SHP77 (cell line): ENCODE results near the gene CTNNBL1.

Experiments used
- DNase-seq, 2 experiments: peaks; one replicate each; lab custom pipeline; 2025; lab: John Stamatoyannopoulos, UW

The CTNNBL1 gene

DNA sequence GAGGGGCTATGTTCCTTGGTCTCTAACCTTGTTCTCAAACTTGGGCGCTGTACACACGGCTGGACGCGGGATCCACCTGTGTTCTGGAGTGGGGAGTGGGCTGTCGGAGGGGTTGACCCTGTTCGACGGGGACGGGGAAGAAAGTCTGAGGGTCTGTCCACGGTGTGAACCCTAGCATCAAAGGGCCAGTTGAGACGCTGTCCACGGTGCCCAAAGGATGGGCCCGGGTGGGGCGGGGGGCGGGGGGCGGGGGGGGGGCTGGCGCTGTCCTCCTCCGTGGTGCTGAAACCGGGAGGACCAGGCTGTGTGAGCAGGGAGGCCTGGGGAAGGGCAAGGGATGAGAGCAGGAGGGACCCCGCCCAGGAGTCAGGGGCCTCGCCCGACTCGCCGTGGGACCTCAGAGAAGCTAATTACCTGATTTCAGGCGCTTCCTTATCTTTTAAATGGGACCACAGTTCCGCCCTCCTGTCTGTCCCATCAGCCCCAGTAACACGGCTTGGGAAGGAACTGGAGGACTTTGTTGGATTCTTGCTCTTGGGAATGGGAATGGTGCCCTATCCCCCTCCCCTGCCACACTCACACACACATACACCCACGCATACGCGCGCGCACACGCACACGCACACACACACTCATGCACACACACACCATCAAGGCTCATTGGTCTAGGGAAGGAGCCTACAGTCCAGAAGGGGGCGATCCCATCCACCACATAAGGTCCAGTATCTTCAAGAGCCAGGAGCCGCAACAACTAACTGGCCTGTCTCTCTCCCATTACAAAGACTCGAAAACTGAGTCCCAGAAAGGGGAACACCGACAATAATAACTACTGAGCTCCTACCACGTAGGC, 208.0 kb downstream of the CTNNBL1 start:
- peak; percentile 30 to 44 for DNase-seq

DNA sequence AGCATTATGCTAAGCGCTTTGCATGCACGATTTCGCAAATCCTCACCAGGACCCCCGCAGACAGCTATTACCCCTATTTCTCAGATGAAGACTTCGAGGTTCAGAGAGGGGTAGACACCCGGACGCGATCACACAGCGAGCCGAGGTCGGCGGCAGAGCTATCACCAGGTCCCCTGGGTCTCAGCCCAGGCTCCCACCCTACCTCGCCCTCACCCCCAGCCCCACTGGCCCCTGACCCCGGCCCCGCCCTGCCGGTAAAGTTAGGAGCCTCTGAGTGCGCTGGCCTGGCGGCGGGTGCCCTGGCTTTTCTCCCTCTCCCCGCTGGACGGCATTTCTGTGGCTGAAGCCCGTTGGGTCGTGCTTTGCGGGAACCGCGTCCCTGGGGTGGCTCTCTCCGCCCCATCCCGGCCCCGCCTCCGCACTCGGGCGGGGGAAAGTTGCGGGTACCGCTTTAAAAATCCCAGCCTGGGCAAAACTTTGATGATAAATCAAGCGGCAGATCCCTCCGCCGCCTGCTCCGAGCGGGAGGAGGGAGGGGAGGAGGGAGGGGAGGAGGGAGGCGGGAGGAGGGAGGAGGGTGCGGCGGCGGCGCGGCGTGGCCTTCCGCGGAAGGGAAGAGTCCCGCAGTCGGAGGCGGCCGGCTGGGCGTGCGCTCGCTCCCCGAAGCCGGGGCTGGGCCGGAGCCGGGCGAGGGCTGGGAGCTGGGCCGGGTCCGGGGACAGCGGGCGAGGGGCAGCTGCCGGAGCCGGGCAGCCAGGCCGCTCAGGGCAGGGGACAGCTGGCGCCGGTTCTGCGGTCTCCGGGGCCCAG, 208.9 kb downstream of the CTNNBL1 start, which contains the start of gene VSTM2L:
Gene VSTM2L, plus strand, starts transcription at position 624 of the 810 bp plus-strand sequence. CDS start 224 bp downstream, outside the sequence.
- no peak for DNase-seq

GRCh38 chr20:37903317-37904007, 209.6 kb downstream of the CTNNBL1 start:
- DNase-seq, result no peak

DNA sequence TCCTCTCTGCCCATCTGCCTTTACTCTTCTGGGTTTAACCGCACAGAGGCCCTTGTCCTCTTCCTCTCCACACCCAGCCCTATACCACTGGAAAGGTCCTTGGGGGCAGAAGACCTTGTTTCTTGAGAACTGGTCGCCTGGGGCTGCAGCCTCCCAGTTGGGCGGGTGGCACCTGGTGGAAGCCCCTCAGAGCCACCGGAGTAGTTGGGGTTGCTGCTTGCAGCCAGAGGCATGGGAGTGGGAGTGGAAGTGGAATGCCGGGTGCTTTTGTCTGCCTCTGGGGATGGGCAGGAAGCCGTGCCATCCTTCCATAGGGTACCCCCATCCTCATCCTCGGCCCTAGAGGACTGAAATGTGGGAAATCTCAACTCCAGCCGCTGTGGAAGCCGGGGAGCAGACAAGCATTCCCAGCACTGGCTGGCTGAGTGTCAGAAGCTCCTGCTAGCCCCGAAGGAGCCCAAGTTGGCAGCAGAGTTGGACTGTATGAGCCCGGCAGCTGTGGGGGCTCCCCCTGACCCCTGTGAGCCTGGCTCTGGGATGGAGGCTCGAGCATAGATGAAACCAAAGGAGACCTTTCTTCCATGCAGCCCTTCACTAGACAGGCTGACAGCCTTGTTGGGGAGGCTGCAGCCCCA, 210.3 kb downstream of the CTNNBL1 start:
- no peak for DNase-seq

DNA sequence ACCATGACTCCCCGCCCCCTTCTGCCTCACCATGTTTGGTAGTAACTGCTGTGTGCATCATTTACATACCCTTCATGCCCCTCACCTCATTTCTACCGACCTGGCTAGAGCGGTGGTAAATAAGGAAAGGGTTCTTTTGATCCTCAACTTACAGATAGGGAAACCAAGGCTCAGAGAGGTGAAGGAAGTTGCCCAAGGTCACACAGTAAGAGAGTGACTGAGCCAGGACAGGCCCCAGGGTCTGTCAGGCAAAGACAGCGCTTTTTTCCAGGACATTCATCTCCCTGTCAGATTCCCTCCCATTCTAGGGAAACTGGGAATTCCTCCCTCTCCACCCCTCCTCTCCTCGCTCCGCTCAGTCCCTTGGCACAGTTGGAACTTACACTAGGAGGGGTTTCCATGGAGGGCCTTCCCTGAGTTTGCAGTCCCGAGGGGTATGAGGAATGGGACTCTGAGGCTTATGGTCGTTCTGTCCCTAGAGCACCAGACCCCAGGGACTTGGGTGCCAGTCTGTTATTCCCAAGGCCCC, 211.1 kb downstream of the CTNNBL1 start:
- no peak for DNase-seq

DNA sequence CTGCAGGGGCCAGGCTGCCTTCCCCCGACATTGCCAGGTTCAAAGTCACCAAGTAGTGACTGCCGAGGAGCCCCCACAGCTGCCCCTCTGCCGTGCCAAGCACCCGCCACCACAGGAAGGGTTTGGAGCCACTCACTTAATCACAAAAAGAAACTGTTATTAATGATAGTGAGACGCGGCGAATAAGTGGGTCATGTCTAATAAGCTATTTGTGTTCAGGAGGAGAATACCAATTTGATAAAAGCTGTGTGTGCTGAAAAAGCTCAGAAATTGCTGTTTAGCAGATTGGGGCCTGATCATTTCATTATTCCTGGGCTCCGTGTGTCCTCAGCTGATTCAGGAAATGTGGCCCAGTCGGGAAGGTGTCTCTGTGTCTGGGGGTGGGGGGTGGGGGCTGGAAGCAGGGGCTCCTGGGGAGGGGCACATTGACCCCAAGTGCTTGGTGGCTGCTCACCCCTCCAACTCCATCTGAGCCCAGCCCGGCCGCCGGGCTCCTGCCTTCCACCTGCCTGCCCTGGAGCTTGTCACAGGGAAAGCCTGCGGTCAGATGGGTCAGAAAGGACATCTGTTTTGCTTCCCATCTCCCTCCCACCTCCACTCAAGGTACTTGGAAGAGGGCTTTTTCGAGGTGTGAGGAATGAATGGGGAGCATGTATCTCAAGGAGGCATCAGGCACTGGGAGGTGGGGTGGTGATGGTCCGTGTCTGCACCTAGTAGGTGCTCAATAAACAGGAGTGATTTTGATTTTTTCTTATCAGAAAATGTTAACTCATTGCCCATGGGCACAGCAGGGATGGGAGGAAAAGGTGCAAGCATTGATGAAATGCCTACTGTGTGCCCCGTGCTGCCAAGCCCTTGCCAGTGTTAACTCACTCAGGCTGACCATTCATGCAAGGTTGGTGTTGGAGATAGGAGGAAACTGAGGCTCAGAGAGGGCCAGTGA, 212.1 kb downstream of the CTNNBL1 start:
- no peak for DNase-seq

DNA sequence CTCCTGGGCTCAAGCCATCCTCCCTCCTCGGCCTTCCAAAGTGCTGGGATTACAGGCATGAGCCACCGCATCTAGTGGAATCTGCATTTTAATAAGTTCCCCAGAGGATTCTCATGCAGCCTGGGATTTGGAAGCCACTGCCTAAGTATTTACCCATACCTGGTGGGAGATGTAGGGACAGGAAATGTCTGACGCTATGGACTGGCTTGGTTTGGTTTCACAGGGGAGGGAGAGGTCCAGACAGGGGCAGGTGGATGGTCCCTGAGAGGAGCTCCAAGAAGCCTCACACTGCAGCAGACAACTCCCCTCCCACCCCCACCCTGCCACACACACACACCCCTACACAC, 213.5 kb downstream of the CTNNBL1 start:
- DNase-seq, result no peak

- DNase-seq, result no peak
These were observed 214.0 kb downstream of the CTNNBL1 start for GRCh38 chr20:37907677-37908401.

DNA sequence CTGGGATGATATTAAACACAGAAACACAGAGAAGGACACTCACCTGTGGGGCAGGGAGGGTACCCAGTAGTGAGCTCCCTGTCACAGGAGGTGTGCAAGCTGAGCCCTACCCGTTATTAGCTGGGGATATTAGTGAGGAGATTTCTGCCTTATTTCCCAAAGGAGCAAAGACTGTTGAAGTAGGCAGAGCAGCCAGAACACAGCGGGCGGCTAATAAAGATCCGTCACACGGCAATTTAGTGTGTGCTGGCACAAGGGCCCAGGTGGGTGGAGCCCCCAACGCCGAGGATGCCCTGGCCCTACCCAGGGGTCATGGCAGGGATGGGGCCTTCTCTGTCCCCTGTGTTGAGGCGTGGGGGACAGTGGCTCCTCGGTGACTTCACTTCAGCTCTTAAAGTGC, 217.4 kb downstream of the CTNNBL1 start:
- no peak for DNase-seq

DNA sequence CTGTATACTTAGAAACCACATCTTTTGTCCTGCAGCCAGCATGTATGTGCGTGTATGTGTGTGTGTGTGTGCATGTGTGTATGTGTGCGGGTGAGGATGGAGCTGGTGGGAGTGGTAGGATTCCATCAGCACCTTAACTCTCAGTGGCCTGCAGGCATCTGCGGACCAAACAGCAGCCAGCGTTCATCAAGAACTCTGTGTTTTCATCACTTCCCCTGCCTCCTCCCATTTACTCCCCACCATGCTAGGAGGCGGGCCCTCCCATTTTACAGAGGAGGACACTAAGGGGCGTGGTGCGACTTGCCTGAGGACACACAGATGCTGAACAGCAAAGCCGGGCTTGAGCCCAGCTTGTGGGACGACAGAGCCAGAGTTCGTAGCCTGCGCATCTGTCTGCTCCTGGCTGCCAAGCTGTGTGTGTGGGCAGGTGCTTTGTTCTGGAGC, 218.0 kb downstream of the CTNNBL1 start:
- peak in 1 of 2 experiments; percentile 28 for DNase-seq

DNA sequence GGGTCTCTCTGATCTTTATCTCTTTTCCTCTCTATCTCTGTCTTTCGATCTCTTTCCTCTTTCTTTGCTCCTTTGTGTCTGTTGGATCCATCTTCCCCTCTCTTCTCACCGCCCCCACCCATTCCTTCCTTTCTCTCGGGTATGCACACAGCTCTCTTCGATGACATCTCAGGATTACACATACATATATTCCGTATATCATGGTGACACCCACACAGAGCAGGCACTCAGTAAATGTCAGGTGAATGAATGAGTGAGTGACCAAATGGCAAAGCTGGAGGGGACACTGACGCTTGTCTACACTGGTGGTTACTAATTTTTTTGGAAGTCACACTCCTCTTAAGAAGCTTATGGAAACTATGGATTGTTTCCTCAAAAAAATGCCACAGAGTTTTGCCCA, 219.0 kb downstream of the CTNNBL1 start:
- DNase-seq, result no peak

GRCh38 chr20:37913567-37914366, 219.9 kb downstream of the CTNNBL1 start:
- no peak for DNase-seq

GRCh38 chr20:37914367-37914671, 220.5 kb downstream of the CTNNBL1 start:
- no peak for DNase-seq

GRCh38 chr20:37914672-37915433, 221.0 kb downstream of the CTNNBL1 start:
- DNase-seq, result peak in 1 of 2 experiments; percentile 28

- no peak for DNase-seq
These were observed 221.6 kb downstream of the CTNNBL1 start for GRCh38 chr20:37915434-37915787.

- DNase-seq, result peak; percentile 18 to 31
These were observed 222.2 kb downstream of the CTNNBL1 start for GRCh38 chr20:37915800-37916570.

DNA sequence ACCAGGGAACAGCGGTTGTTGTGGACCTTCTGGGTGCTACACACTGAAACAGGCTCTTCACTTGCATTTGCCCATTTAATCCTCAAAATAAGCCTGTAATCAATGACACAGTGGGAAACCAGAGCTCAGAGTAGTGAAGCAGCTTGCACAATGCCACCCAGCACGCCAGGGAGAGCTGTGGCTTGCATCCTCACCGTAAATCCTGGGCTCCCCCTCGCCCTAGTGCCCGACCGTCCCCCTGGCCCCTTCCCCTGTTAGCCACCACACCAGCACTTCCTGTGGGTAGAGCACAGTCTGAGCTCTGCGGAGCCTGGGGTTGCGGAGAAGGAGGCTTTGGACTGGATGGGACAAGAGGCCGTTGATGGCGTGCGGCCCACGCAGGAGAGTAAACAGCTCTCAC, 223.6 kb downstream of the CTNNBL1 start:
- DNase-seq, result no peak

GRCh38 chr20:37918035-37918434, 224.2 kb downstream of the CTNNBL1 start:
- DNase-seq, result no peak
